HG03460 (cell line): Measurements from ENCODE around the gene P2RX4.
"Not testable (repeated sequence)": the region's sequence is repeated elsewhere in the genome, so short reads cannot be mapped to it uniquely, and the experiment has no call there.

Experiments
- ATAC-seq: cut with Tn5 transposase; IDR thresholded peaks from one replicate; pipeline ENCODE4 v1.9.1; 2021; ENCODE audit not compliant: unreplicated experiment

Gene P2RX4

GRCh38 chr12:121219353-121219986, 9.5 kb downstream of the P2RX4 start:
- ATAC-seq: no peak

GRCh38 chr12:121222847-121223246, 12.9 kb downstream of the P2RX4 start:
- no peak for ATAC-seq

DNA sequence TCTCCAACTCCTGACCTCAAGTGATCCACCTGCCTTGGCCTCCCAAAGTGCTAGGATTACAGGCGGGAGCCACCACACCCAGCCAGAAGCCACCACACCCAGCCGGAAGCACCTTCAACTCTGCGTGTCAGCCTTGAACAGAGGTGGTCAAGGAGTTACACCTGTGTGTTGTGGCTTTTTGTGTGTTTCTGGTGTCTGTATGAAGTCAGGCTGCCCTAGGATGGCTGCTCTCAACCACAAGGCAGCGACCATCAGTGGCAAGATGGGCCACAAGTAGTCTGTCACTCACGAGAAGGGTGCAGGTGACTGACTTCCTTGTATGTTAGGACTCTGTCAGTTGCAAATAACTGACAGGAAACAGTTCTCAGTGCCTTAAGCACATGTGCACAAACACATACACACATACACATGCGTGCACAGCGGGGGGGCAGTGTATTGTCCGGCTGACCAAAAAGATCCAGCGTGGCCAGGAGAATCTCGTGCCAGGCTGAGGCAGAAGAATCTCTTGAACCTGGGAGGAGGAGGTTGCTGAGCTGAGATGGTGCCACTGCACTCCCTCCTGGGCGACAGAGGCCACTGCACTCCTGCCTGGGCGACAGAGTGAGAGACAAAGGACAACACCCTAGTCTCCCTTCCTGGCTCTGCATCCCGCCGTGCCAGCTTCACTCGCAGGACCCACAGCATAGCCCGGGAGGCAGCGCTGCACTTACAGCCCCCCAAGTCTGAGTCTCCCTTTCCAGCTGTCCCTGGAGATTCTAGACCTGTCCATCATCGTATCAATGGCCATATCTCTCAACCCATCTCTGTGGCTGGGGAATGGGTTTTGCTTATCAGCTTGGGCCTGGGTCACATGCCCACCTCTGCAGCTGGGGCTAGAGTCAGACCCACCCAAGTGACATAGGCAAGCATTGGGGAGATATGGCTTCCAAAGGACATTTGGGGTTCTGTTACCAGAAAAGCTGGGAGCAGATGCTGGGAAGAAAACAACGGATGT, 13.7 kb downstream of the P2RX4 start:
- ATAC-seq: no peak

GRCh38 chr12:121224591-121224990, 14.7 kb downstream of the P2RX4 start:
- ATAC-seq: no peak

DNA sequence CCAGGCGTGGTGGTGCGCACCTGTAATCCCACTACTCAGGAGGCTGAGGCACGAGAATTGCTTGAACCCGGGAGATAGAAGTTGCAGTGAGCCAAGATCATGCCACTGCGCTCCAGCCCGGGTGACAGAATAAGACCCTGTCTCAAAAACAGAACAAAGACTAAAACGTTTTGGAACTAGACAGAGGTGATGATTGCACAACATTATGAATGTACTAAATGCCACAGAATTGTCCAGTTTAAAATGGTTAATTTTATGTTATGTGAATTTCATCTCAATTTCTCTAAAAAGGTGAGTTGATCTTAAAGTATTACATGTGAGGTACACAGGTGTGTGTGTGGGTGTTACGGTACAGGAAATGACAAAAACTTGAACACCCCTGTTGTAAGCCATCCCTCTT, 16.5 kb downstream of the P2RX4 start:
- no peak for ATAC-seq

DNA sequence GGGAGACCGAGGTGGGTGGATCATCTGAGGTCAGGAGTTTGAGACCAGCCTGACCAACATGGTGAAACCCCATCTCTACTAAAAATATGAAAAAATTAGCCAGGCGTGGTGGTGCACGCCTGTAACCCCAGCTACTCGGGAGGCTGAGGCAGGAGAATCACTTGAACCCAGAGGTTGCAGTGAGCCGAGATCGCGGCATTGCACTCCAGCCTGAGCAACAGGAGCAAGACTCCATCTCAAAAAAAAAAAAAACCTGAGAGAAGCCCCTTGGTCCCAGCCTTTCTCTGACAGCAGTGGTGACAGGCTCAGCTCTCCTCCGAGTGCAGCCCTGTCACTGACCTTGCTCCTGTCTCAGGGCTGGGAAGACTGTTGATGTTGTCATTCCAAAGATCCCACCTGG, 16.9 kb downstream of the P2RX4 start:
- not testable (repeated sequence) for ATAC-seq

GRCh38 chr12:121227294-121227693, 17.4 kb downstream of the P2RX4 start:
- ATAC-seq: peak; percentile 49

GRCh38 chr12:121228919-121229665, 19.2 kb downstream of the P2RX4 start:
- ATAC-seq: no peak

- not testable (repeated sequence) for ATAC-seq
Observed at GRCh38 chr12:121229826-121230537, 20.1 kb downstream of the P2RX4 start.

DNA sequence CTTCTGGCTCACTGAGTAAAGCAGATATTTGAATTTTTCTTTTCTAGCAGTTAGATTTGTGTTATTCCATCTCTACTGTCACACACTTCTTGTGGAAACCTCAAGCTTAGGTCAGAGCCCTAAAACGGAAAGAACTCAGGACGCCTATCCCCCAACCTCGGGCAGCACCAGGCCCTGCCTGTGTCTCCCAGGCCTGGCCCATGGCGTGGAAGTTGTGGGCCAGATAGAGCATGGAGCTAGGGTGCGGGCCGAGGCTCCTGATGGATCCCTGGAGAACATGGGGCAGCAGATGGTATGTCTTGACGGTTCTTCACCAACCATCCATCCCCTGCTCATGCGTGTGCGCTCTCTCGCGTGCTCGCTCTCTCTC, 20.6 kb downstream of the P2RX4 start:
- ATAC-seq: no peak

DNA sequence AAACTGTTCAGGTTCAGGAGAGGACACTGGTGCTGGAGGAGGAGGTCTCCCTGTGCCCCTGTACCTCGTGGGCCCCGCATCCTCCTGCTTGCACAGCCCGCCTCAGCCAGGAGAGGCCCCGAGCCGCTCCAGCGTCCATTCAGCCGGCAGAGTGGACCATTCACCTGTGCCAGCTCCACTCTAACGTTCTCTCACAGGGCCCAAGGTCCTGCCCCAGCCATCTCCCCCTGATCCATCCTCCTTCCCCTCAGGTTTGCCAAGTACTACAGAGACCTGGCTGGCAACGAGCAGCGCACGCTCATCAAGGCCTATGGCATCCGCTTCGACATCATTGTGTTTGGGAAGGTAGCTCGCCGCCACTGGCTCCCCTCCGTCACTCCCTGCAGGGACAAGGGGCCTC, 22.2 kb downstream of the P2RX4 start:
- no peak for ATAC-seq

- ATAC-seq: no peak
Observed at GRCh38 chr12:121232977-121233627, 23.2 kb downstream of the P2RX4 start.

GRCh38 chr12:121233628-121234020, 23.7 kb downstream of the P2RX4 start:
- no peak for ATAC-seq

DNA sequence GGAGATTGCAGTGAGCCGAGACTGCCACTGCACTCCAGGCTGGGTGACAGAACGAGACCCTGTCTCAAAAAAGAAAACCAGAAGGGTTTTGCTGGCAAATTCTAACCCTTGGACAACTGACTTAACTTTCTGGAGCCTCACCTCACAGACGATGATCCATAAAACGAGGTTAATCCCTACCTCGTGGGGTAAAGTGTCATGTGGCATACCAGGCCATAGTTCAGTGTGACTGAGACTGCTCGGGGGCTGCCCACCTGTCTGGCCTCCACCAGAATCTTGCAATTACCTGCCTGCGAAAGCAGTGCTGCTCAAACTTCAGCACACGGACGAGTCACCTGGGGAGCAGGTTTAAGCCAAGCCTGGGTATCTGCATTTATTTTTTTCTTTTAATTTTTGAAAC, 26.8 kb downstream of the P2RX4 start:
- ATAC-seq: no peak

GRCh38 chr12:121237415-121237814, 27.5 kb downstream of the P2RX4 start:
- no peak for ATAC-seq

GRCh38 chr12:121238086-121238485, 28.2 kb downstream of the P2RX4 start:
- no peak for ATAC-seq

- no peak for ATAC-seq
Observed at GRCh38 chr12:121238604-121239350, 28.8 kb downstream of the P2RX4 start.

DNA sequence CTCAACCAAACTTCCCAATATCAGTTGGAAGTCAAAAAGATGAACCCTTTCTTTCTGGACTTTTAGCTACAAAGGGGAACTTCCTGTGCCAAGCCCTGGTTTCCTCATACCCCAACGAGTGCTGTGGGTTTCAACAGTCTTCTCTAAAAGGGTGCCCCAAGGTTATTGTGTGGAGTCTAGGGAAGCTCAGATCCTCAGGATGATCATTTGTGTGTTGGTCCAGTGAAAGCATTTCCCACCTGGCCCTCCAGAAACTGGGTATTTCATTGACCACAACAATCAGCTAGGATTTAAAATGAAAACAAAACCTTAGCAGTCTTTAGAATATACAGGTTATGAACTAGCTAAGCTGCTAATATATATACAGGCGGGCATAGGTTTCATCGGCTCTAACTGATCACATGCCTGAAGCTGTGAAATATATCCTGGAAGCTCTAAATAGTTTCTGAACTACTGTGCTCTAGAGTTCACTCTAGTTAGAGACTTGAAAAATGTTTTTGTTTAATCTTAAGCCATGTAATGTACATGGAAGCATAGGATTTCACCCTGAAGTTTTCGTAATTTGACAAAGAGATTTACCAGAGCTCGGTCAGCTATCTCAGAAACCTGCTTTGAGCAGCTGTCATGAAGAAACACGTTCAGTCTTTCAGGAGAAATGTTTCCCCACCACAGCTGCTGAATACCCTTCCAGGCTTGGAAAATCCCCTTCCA, 29.6 kb downstream of the P2RX4 start:
- no peak for ATAC-seq

- ATAC-seq: no peak
Observed at GRCh38 chr12:121240062-121240420, 30.1 kb downstream of the P2RX4 start.
